Cortex of kidney (tissue), 1 donor: ENCODE data around the gene CNOT11.
"Not testable (repeated sequence)": the region's sequence is repeated elsewhere in the genome, so short reads cannot be mapped to it uniquely, and the experiment has no call there.

Experiments
- DNase-seq: peaks from one replicate; lab custom pipeline; 2025; lab: John Stamatoyannopoulos, UW

Gene CNOT11

GRCh38 chr2:101245468-101245867 lies 7.2 kb upstream of the CNOT11 start:
- not testable (repeated sequence) for DNase-seq

- DNase-seq: not testable (repeated sequence)
Observed at GRCh38 chr2:101248756-101249155, 3.9 kb upstream of the CNOT11 start.

- DNase-seq: no peak
Observed at GRCh38 chr2:101249826-101250225, 2.9 kb upstream of the CNOT11 start.

GRCh38 chr2:101251246-101251781 lies 1.4 kb upstream of the CNOT11 start:
- DNase-seq: not testable (repeated sequence)

- no peak for DNase-seq
Observed at GRCh38 chr2:101251844-101252407, 760 bp upstream of the CNOT11 start.

- DNase-seq: no peak
Observed at GRCh38 chr2:101253013-101253702, 472 bp downstream of the CNOT11 start.

- DNase-seq: no peak
Observed at GRCh38 chr2:101253703-101254450, 1.2 kb downstream of the CNOT11 start.

GRCh38 chr2:101255501-101255900 lies 2.8 kb downstream of the CNOT11 start:
- no peak for DNase-seq

- DNase-seq: no peak
Observed at GRCh38 chr2:101256316-101256715, 3.6 kb downstream of the CNOT11 start.

- DNase-seq: no peak
Observed at GRCh38 chr2:101258804-101259203, 6.1 kb downstream of the CNOT11 start.

- no peak for DNase-seq
Observed at GRCh38 chr2:101262142-101262541, 9.5 kb downstream of the CNOT11 start.

GRCh38 chr2:101263377-101263800 lies 10.7 kb downstream of the CNOT11 start:
- DNase-seq: no peak

GRCh38 chr2:101264360-101264939 lies 11.8 kb downstream of the CNOT11 start:
- no peak for DNase-seq

GRCh38 chr2:101265893-101266499 lies 13.3 kb downstream of the CNOT11 start:
- DNase-seq: no peak

GRCh38 chr2:101267671-101268656 lies 15.3 kb downstream of the CNOT11 start:
- no peak for DNase-seq

- DNase-seq: no peak
Observed at GRCh38 chr2:101270700-101271259, 18.1 kb downstream of the CNOT11 start.

GRCh38 chr2:101272045-101272784 lies 19.5 kb downstream of the CNOT11 start:
- DNase-seq: no peak

GRCh38 chr2:101273056-101273455 lies 20.4 kb downstream of the CNOT11 start:
- DNase-seq: no peak

GRCh38 chr2:101274142-101274541 lies 21.5 kb downstream of the CNOT11 start:
- no peak for DNase-seq

GRCh38 chr2:101277111-101277510 lies 24.4 kb downstream of the CNOT11 start:
- no peak for DNase-seq
